ES-I3 (cell line): ENCODE data around the gene ADGRB3.
"Not testable (repeated sequence)": the region's sequence is repeated elsewhere in the genome, so short reads cannot be mapped to it uniquely, and the experiment has no call there.

Experiments
- H3K36me3 ChIP-seq: 2 replicates; pipeline ENCODE4 v1.6.1; 2013; ENCODE audit warnings: mild to moderate bottlenecking, low read length, control low read depth, moderate library complexity; ENCODE audit not compliant: insufficient read depth
- H3K4me1 ChIP-seq: 2 replicates; pipeline ENCODE4 v1.6.1; 2013; ENCODE audit warnings: mild to moderate bottlenecking, control low read depth, low read length; ENCODE audit not compliant: insufficient read depth
- H3K9ac ChIP-seq: 2 replicates; pipeline ENCODE4 v1.6.1; 2013; ENCODE audit warnings: low read depth, mild to moderate bottlenecking, low read length, moderate library complexity
- H3K9me3 ChIP-seq: 2 replicates; pipeline ENCODE4 v1.6.1; 2013; ENCODE audit warnings: mild to moderate bottlenecking, low read length, moderate library complexity; ENCODE audit not compliant: control insufficient read depth, insufficient read depth

ADGRB3 gene

DNA sequence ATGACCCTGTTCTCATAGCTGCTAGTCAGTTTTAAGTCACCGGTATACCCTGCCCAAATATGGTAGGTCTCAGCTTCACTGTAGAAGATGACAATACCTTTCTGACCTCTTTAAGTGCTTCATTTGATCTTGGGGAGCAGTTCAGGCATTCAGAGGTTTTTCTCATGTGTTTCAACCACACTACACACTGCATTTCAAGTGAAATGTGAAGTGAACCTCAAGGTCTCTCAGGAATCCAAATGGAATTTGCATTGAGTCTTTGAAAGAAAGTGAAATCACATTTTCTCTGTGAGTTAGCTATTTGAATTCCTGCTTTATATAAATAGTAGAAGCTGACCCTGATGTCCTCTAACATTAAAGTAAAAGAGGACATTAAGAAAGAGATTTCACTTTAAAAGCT lies 461.6 kb downstream of the ADGRB3 start:
- no peaks in the 10 kb centered on the region for H3K9me3 ChIP-seq
- no peaks in the 10 kb centered on the region for H3K36me3 ChIP-seq
- H3K4me1 ChIP-seq: peaks cover 7% of the 10 kb centered on the region; the same call in 1 of the 2 replicates

GRCh38 chr6:69097948-69098347 lies 462.9 kb downstream of the ADGRB3 start:
- Histone ChIP-seq H3K4me1 (peaks cover 7% of the 10 kb centered on the region; the same call in 1 of the 2 replicates), H3K36me3 (no peaks in the 10 kb centered on the region), H3K9me3 (no peaks in the 10 kb centered on the region), H3K9ac (no peak overlapping the region)

More for the DNA sequence above, 461.6 kb downstream of the ADGRB3 start:
- no peak overlapping the region for H3K9ac ChIP-seq

DNA sequence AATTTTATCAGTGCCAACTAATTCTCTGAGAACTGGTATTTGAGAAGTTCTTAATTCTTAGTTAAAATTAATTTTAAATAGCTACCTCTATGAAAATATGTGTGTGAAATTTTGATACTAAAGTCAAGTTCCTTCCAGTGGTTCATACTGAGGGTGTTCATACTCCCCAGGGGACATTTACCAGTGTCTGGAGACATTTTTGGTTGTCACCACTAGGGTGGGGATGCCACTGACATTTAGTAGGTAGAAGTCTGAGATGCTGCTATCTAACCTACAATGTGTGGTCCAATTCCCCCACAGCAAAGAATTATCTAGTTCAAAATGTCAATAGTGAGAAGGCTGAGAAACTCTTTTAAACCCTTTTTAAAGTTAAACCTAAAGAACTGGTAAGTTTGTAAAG lies 463.8 kb downstream of the ADGRB3 start:
- H3K4me1 ChIP-seq: peaks cover 7% of the 10 kb centered on the region; the same call in 1 of the 2 replicates
- H3K9ac ChIP-seq: no peak overlapping the region
- H3K36me3 ChIP-seq: no peaks in the 10 kb centered on the region
- H3K9me3 ChIP-seq: no peaks in the 10 kb centered on the region

DNA sequence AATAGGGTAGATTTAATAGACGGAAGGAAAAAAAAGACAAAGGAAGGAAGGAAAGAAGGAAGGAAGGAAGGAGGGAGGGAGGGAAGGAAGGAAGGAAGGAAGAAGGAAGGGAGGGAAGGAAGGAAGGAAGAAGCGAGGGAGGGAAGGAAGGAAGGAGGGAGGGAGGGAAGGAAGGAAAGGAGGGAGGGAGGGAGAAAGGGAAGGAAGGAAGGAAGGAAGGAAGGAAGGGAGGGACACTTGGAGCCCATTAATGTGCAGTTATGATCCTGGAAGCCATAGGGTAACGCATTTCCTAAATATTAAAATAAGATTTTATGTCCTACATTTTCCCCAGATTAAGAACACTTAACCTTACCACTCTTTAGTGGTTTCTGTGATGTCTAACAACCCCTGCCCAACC lies 465.7 kb downstream of the ADGRB3 start:
- Histone ChIP-seq H3K9me3 (no peaks in the 10 kb centered on the region), H3K36me3 (no peaks in the 10 kb centered on the region), H3K4me1 (peaks cover 7% of the 10 kb centered on the region; the same call in 1 of the 2 replicates), H3K9ac (no peak overlapping the region)

- Histone ChIP-seq H3K36me3 (no peaks in the 10 kb centered on the region), H3K9ac (no peak overlapping the region), H3K9me3 (no peaks in the 10 kb centered on the region), H3K4me1 (peaks cover 4% of the 10 kb centered on the region; the same call in 1 of the 2 replicates)
Observed at GRCh38 chr6:69102416-69102815, 467.3 kb downstream of the ADGRB3 start.

DNA sequence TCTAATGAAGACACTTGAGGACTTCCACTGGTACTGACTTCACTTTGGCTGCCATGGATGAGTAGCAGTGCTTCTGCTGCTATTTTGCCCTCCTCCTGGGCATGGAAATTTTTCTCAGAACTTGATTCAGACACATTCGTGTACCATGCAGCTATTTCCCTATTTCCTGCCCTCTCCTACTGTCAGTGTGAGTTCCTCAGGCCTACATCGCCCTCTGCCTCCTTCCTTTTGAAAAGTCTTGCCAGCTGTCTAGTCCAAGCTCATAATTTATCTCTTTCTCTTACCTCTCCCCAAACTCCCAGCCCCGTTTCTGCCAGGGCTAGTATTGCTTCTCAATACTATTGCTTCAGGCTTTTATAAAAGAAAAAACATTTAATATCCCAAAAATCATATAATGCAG lies 470.2 kb downstream of the ADGRB3 start:
- H3K9ac ChIP-seq: no peak overlapping the region
- no peaks in the 10 kb centered on the region for H3K36me3 ChIP-seq
- no peaks in the 10 kb centered on the region for H3K9me3 ChIP-seq
- H3K4me1 ChIP-seq: peaks cover 4% of the 10 kb centered on the region; the same call in 1 of the 2 replicates

GRCh38 chr6:69106511-69106910 lies 471.4 kb downstream of the ADGRB3 start:
- peaks cover 4% of the 10 kb centered on the region; the same call in 1 of the 2 replicates for H3K4me1 ChIP-seq
- H3K9ac ChIP-seq: no peak overlapping the region
- H3K9me3 ChIP-seq: no peaks in the 10 kb centered on the region
- H3K36me3 ChIP-seq: no peaks in the 10 kb centered on the region

- Histone ChIP-seq H3K4me1 (peaks cover 3% of the 10 kb centered on the region; the same call in 1 of the 2 replicates), H3K9ac (no peak overlapping the region), H3K9me3 (no peaks in the 10 kb centered on the region), H3K36me3 (no peaks in the 10 kb centered on the region)
Observed at GRCh38 chr6:69111301-69111700, 476.2 kb downstream of the ADGRB3 start.

- H3K9ac ChIP-seq: no peak overlapping the region
- H3K4me1 ChIP-seq: no peaks in the 10 kb centered on the region
- no peaks in the 10 kb centered on the region for H3K36me3 ChIP-seq
- H3K9me3 ChIP-seq: no peaks in the 10 kb centered on the region
Observed at GRCh38 chr6:69116658-69117057, 481.6 kb downstream of the ADGRB3 start.

DNA sequence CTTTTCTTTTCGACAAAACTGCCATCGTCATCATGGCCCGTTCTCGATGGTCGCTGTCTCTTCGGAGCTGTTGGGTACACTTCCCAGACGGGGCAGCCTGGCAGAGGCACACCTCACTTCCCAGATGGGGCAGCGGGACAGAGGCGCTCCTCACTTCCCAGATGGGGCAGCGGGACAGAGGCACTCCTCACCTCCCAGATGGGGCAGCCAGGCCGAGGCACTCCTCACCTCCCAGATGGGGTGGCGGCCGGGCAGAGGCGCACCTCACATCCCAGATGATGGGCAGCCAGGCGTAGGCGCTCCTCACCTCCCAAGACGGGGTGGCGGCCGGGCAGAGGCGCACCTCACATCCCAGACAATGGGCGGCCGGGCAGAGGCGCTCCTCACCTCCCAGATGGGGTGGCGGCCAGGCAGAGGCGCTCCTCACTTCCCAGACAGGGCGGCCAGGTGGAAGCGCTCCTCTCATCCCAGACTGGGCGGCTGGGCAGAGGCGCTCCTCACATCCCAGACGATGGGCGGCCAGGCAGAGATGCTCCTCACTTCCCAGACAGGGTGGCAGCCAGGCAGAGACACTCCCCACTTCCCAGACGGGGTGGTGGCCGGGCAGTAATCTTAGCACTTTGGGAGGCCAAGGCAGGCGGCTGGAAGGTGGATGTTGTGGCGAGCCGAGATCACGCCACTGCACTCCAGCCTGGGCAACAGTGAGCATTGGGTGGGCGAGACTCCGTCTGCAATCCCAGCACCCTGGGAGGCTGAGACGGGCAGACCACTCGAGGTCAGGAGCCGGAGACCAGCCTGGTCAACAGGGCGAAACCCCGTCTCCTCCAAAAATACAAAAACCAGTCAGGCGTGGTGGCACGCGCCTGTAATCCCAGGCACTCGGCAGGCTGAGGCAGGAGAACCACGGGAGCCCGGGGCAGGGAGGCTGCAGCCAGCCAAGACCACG lies 486.7 kb downstream of the ADGRB3 start:
- not testable (repeated sequence) for H3K9me3 ChIP-seq, H3K36me3 ChIP-seq, H3K4me1 ChIP-seq, H3K9ac ChIP-seq

DNA sequence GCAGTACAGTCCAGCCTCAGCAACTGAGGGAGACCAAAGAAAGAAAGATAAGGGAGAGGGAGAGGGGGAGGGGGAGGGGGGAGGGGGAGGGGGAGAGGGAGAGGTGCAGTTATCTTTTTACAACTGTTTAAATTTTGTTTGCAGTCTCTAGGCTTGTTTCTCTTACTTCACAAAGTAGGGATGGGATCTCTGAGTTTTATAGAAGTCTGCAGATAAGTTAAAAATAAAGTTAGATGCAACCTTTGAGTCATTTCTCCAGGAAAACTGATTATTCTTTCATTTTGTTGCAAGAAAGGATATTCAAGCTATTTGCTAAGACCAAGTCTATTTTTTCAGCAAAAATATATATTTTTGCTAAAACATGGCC lies 487.3 kb downstream of the ADGRB3 start:
- no peaks in the 10 kb centered on the region for H3K4me1 ChIP-seq
- no peaks in the 10 kb centered on the region; the same call in 1 of the 2 replicates for H3K9me3 ChIP-seq
- H3K9ac ChIP-seq: no peak overlapping the region
- no peaks in the 10 kb centered on the region for H3K36me3 ChIP-seq

DNA sequence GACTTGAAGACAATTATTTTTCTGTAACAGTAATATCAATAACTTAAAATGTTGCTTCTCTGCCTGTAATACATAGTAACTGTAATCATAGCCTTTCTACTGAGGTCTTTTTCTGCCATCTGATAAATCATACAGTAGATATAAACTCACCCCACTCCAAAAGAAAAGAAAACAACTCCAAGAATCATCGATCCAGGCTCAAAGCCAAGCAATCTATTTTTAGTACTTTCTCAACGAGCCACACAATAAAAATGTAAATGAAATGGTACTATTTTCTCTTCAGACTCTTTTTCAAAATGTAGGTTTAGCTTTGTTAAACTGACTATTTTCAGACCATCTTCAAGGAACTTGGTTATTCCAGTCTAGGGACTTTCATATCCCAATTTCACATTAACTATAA lies 493.3 kb downstream of the ADGRB3 start:
- Histone ChIP-seq H3K9me3 (no peaks in the 10 kb centered on the region), H3K36me3 (no peaks in the 10 kb centered on the region), H3K9ac (no peak overlapping the region), H3K4me1 (no peaks in the 10 kb centered on the region)

- no peak overlapping the region for H3K9ac ChIP-seq
- no peaks in the 10 kb centered on the region for H3K9me3 ChIP-seq
Observed at GRCh38 chr6:69129046-69129445, 494.0 kb downstream of the ADGRB3 start.

GRCh38 chr6:69135927-69136326 lies 500.8 kb downstream of the ADGRB3 start:
- Histone ChIP-seq H3K4me1 (peaks cover 5% of the 10 kb centered on the region; the same call in 1 of the 2 replicates), H3K9me3 (no peaks in the 10 kb centered on the region), H3K36me3 (no peaks in the 10 kb centered on the region), H3K9ac (no peak overlapping the region)

More at GRCh38 chr6:69129046-69129445, 494.0 kb downstream of the ADGRB3 start:
- no peaks in the 10 kb centered on the region for H3K4me1 ChIP-seq
- H3K36me3 ChIP-seq: no peaks in the 10 kb centered on the region

- H3K9me3 ChIP-seq: no peaks in the 10 kb centered on the region
- no peak overlapping the region for H3K9ac ChIP-seq
- H3K36me3 ChIP-seq: no peaks in the 10 kb centered on the region
- peaks cover 5% of the 10 kb centered on the region; the same call in 1 of the 2 replicates for H3K4me1 ChIP-seq
Observed at GRCh38 chr6:69138148-69138547, 503.1 kb downstream of the ADGRB3 start.
